Measurements from ENCODE around the gene VKORC1L1. TPM values are rescaled to one million over a fixed set of nuclear protein-coding genes. Genes with fewer than 3 reads are reported as not detected.
A peak's percentile ranks its signal among the peaks of the same experiment; 100 is the strongest.

VKORC1L1 gene
- total and polyA plus RNA-seq, 9 of the 15 experiments (the other 6 are each of a cell fraction or from before 2014, with no cell fraction given) = 6.8 to 36.5 (median 19.3) TPM

- TF ChIP-seq, protein P1, sequence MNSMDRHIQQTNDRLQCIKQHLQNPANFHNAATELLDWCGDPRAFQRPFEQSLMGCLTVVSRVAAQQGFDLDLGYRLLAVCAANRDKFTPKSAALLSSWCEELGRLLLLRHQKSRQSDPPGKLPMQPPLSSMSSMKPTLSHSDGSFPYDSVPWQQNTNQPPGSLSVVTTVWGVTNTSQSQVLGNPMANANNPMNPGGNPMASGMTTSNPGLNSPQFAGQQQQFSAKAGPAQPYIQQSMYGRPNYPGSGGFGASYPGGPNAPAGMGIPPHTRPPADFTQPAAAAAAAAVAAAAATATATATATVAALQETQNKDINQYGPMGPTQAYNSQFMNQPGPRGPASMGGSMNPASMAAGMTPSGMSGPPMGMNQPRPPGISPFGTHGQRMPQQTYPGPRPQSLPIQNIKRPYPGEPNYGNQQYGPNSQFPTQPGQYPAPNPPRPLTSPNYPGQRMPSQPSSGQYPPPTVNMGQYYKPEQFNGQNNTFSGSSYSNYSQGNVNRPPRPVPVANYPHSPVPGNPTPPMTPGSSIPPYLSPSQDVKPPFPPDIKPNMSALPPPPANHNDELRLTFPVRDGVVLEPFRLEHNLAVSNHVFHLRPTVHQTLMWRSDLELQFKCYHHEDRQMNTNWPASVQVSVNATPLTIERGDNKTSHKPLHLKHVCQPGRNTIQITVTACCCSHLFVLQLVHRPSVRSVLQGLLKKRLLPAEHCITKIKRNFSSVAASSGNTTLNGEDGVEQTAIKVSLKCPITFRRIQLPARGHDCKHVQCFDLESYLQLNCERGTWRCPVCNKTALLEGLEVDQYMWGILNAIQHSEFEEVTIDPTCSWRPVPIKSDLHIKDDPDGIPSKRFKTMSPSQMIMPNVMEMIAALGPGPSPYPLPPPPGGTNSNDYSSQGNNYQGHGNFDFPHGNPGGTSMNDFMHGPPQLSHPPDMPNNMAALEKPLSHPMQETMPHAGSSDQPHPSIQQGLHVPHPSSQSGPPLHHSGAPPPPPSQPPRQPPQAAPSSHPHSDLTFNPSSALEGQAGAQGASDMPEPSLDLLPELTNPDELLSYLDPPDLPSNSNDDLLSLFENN (IDR thresholded peaks at IDR 0.05; ENCODE audit: low read depth in 2 of 2, low read length in 2 of 2) = no peak
- TF ChIP-seq ZBTB11 (CRISPR knock-in tag; IDR thresholded peaks at IDR 0.05) (0 out of 6 replicates have a peak, but pooled peaks of 1 of the 3 experiments have one; percentile 24), ZNF507 (tag; conservative IDR thresholded peaks at IDR 0.05) (no peak), ZBTB7A (IDR thresholded peaks at IDR 0.05; ENCODE audit: borderline replicate concordance, control insufficient read depth, low read depth, low read length) (peak; percentile 97), ZBED1 (IDR thresholded peaks at IDR 0.05) (no peak), ARID1B (IDR thresholded peaks at IDR 0.05) (peak; percentile 33; the same call in 1 of the 2 replicates), NCOA2 (IDR thresholded peaks at IDR 0.05; ENCODE audit: partially characterized antibody in 2 of 2) (no peak)
- TF ChIP-seq, protein P2, sequence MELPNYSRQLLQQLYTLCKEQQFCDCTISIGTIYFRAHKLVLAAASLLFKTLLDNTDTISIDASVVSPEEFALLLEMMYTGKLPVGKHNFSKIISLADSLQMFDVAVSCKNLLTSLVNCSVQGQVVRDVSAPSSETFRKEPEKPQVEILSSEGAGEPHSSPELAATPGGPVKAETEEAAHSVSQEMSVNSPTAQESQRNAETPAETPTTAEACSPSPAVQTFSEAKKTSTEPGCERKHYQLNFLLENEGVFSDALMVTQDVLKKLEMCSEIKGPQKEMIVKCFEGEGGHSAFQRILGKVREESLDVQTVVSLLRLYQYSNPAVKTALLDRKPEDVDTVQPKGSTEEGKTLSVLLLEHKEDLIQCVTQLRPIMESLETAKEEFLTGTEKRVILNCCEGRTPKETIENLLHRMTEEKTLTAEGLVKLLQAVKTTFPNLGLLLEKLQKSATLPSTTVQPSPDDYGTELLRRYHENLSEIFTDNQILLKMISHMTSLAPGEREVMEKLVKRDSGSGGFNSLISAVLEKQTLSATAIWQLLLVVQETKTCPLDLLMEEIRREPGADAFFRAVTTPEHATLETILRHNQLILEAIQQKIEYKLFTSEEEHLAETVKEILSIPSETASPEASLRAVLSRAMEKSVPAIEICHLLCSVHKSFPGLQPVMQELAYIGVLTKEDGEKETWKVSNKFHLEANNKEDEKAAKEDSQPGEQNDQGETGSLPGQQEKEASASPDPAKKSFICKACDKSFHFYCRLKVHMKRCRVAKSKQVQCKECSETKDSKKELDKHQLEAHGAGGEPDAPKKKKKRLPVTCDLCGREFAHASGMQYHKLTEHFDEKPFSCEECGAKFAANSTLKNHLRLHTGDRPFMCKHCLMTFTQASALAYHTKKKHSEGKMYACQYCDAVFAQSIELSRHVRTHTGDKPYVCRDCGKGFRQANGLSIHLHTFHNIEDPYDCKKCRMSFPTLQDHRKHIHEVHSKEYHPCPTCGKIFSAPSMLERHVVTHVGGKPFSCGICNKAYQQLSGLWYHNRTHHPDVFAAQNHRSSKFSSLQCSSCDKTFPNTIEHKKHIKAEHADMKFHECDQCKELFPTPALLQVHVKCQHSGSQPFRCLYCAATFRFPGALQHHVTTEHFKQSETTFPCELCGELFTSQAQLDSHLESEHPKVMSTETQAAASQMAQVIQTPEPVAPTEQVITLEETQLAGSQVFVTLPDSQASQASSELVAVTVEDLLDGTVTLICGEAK (IDR thresholded peaks at IDR 0.05) = peak; percentile 51
- TF ChIP-seq, protein P2 (CRISPR knock-in tag; IDR thresholded peaks at IDR 0.05) = no peak
These were observed 109.3 kb downstream of the VKORC1L1 start, which contains the start of gene GUSB (continued) for GRCh38 chr7:65981965-65982792.
